Breast epithelium (tissue), 4 donors: ENCODE results near the gene FCHSD2. TPM values are rescaled to one million over a fixed set of nuclear protein-coding genes. Genes with fewer than 3 reads are reported as not detected.

Experiments
- DNase-seq, 2 donors: peaks; one replicate each; pipeline ENCODE4 v3.0.0-alpha.2; 2019; ENCODE audit warnings: low spot score in 2 of 2
- H3K27ac ChIP-seq, 2 donors: fragments of 200-600 bp; sonication (generic) in 1 of 2; one replicate each; pipeline ENCODE4 v1.5.1; 2016 to 2019; ENCODE audit warnings: mild to moderate bottlenecking in 1 of 2
- H3K27me3 ChIP-seq, 2 donors: fragments of 200-600 bp; sonication (generic) in 1 of 2; one replicate each; pipeline versions ENCODE4 v1.5.1 to v1.6.0; 2017 to 2019; ENCODE audit warnings: control low read depth in 1 of 2, mild to moderate bottlenecking in 1 of 2
- H3K36me3 ChIP-seq: fragments of 200-600 bp; one replicate; pipeline ENCODE4 v1.5.1; 2019
- H3K4me1 ChIP-seq, 2 donors: fragments of 200-600 bp; sonication (generic); one replicate each; pipeline ENCODE4 v1.5.1; 2016 to 2019; ENCODE audit warnings: control low read depth in 1 of 2
- H3K4me3 ChIP-seq, 3 donors: fragments of 200-600 bp; sonication (generic); 1 replicate in 2 of 3; 2 replicates in 1 of 3; pipeline ENCODE4 v1.5.1; 2016 to 2019; ENCODE audit warnings: mild to moderate bottlenecking in 3 of 3, moderate library complexity in 2 of 3
- H3K9me3 ChIP-seq, 2 donors: fragments of 200-600 bp; sonication (generic) in 1 of 2; one replicate each; pipeline ENCODE4 v1.5.1; 2016 to 2019; ENCODE audit warnings: control low read depth in 1 of 2
- POLR2A ChIP-seq: fragments of 450-650 bp; IDR thresholded peaks from one replicate; pipeline ENCODE4 v1.6.1; 2016; ENCODE audit warnings: antibody characterized with exemption, mild to moderate bottlenecking, moderate library complexity
- POLR2AphosphoS5 ChIP-seq, 3 donors: sonication (generic); formaldehyde crosslinking; IDR thresholded peaks; one replicate each; pipeline ENCODE4 v1.6.1; 2017; ENCODE audit warnings: antibody characterized with exemption in 3 of 3
- intact Hi-C: fragments of 100-400 bp; cut with DNase I; formaldehyde crosslinking; loops from one replicate; pipeline ENCODE4 v1.15.1; 2023; ENCODE audit warnings: low total_unique reads
- total RNA-seq, 3 donors: library from RNA; depleted of rRNA; stranded (reverse); fragments of >200 nt; gene quantifications; one replicate each; pipeline ENCODE4 v1.1.0, GENCODE V29; 2016
- TF ChIP-seq, protein P1 (sequence below), 3 donors: fragments of 450-650 bp; IDR thresholded peaks; one replicate each; pipeline ENCODE4 v1.5.1; 2016 to 2017; ENCODE audit warnings: antibody characterized with exemption in 3 of 3, mild to moderate bottlenecking in 3 of 3, moderate library complexity in 3 of 3

FCHSD2 gene
- total RNA-seq, 3 donors from 2014 or later = 15.5 to 23.4 (median 19.0) TPM

DNA sequence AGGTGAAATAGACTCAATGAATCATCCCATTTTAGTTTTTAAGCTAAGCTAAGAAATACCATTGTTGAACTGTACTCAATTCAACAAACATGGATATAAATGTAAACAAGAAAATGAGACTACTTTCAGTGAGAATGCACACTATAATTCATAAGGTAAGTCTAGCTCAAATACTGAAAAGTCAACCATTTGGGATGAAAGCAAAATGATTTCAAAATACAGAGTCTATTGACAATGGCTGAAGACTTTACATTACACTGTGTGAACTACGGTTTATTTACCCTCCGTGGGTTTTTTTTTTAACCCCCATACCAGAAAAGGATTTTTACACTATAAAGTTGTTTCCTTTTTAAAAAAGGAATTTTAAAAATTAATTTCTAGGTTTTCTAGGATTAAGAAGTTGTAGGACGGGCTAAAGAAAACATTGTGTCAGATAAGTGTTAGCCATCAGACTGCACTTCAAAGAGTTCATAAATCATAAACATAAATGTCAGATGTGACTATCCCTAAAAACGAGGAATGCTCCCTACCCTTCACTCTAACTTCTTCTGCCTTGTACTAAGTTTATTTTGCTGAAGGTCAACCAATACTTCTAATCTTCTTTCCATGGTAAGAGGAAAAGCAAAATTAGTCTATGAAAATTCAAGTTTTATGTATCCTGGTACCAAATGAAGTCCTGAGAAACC is 83.0 kb downstream of the FCHSD2 start:
- H3K4me1 ChIP-seq = no peaks in the 10 kb centered on the region
- TF ChIP-seq POLR2AphosphoS5 (IDR thresholded peaks at IDR 0.05) (no peak), POLR2A (no peak)
- intact Hi-C loops = no loop called here

GRCh38 chr11:73055655-73056354 is 86.3 kb downstream of the FCHSD2 start:
- H3K27ac ChIP-seq = no peak overlapping the region
- no peak overlapping the region for H3K4me3 ChIP-seq
- no peaks in the 10 kb centered on the region for H3K9me3 ChIP-seq
- no peaks in the 10 kb centered on the region for H3K4me1 ChIP-seq
- H3K27me3 ChIP-seq = no peaks in the 10 kb centered on the region
- H3K36me3 ChIP-seq = no peaks in the 10 kb centered on the region
- TF ChIP-seq POLR2AphosphoS5 (IDR thresholded peaks at IDR 0.05) (no peak), POLR2A (no peak)
- TF ChIP-seq, protein P1, sequence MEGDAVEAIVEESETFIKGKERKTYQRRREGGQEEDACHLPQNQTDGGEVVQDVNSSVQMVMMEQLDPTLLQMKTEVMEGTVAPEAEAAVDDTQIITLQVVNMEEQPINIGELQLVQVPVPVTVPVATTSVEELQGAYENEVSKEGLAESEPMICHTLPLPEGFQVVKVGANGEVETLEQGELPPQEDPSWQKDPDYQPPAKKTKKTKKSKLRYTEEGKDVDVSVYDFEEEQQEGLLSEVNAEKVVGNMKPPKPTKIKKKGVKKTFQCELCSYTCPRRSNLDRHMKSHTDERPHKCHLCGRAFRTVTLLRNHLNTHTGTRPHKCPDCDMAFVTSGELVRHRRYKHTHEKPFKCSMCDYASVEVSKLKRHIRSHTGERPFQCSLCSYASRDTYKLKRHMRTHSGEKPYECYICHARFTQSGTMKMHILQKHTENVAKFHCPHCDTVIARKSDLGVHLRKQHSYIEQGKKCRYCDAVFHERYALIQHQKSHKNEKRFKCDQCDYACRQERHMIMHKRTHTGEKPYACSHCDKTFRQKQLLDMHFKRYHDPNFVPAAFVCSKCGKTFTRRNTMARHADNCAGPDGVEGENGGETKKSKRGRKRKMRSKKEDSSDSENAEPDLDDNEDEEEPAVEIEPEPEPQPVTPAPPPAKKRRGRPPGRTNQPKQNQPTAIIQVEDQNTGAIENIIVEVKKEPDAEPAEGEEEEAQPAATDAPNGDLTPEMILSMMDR (IDR thresholded peaks at IDR 0.05) = no peak
- no peak for DNase-seq
- intact Hi-C loops = no loop called here

More for the DNA sequence above, 83.0 kb downstream of the FCHSD2 start:
- Histone ChIP-seq H3K27me3 (no peaks in the 10 kb centered on the region), H3K9me3 (no peaks in the 10 kb centered on the region), H3K27ac (no peak overlapping the region), H3K36me3 (no peaks in the 10 kb centered on the region), H3K4me3 (no peak overlapping the region)
- no peak for DNase-seq

- H3K27me3 ChIP-seq = no peaks in the 10 kb centered on the region
- H3K4me1 ChIP-seq = no peaks in the 10 kb centered on the region
- H3K9me3 ChIP-seq = no peaks in the 10 kb centered on the region
- intact Hi-C loops = no loop called here
- no peak overlapping the region for H3K27ac ChIP-seq
- DNase-seq = no peak
- H3K36me3 ChIP-seq = no peaks in the 10 kb centered on the region
- TF ChIP-seq POLR2AphosphoS5 (IDR thresholded peaks at IDR 0.05) (no peak), POLR2A (no peak)
- TF ChIP-seq, protein P1 (IDR thresholded peaks at IDR 0.05) = no peak
- H3K4me3 ChIP-seq = no peak overlapping the region
Observed at GRCh38 chr11:73055002-73055401, 87.1 kb downstream of the FCHSD2 start.

DNA sequence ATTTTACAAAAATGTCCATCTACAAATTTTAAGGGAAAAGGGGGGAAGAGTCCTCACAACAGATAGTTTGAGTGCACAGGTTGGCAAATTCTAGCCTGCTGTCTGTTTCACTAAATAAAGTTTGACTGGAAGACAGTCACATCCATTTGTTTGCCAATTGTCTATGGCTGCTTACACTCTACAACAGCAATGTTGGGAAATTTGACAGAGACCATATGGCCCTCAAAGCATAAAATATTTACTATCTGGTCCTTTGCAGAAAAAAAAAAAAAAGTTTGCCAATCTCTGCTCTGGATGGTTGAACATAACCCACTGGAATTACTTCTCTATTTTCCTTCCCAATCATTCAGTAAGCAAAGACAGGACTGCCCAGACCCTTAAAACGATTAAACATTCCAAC is 88.2 kb downstream of the FCHSD2 start:
- no peaks in the 10 kb centered on the region for H3K27me3 ChIP-seq
- no peaks in the 10 kb centered on the region for H3K9me3 ChIP-seq
- intact Hi-C loops = no loop called here

DNA sequence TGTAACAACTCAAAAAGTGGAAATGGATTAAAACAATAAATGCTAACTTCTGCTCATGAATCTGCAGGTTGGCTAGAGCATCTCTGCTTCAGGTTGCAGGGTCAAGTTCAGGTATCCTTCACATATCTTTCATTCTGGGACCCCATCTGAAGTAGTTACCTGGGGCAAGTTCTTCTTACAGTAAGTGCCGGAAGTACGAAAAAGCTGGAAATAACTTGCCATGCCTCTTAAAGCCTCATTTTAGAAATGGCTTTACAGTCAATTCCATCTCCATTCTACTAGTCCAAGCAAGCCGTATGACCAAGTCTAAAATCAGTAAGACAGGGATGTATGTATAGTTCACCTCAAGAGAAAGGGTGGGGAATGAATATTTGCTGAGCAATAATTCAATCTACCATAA is 93.7 kb downstream of the FCHSD2 start:
- Histone ChIP-seq H3K9me3 (no peaks in the 10 kb centered on the region), H3K27me3 (no peaks in the 10 kb centered on the region), H3K27ac (no peak overlapping the region), H3K4me1 (no peaks in the 10 kb centered on the region), H3K4me3 (no peak overlapping the region), H3K36me3 (no peaks in the 10 kb centered on the region)
- no peak for DNase-seq
- intact Hi-C loops = no loop called here
- TF ChIP-seq, protein P1 (IDR thresholded peaks at IDR 0.05) = no peak
- TF ChIP-seq POLR2A (no peak), POLR2AphosphoS5 (IDR thresholded peaks at IDR 0.05) (no peak)

More for the DNA sequence above, 88.2 kb downstream of the FCHSD2 start:
- H3K4me1 ChIP-seq = no peaks in the 10 kb centered on the region
- H3K36me3 ChIP-seq = no peaks in the 10 kb centered on the region
- H3K27ac ChIP-seq = no peak overlapping the region
- DNase-seq = no peak
- TF ChIP-seq POLR2A (no peak), POLR2AphosphoS5 (IDR thresholded peaks at IDR 0.05) (no peak)
- TF ChIP-seq, protein P1 (IDR thresholded peaks at IDR 0.05) = no peak
- no peak overlapping the region for H3K4me3 ChIP-seq
